OCI-M2 (cell line): ENCODE measurements around the gene PXN.

Source experiments
- DNase-seq: peaks from one replicate; lab custom pipeline; 2025; ENCODE audit not compliant: unreplicated experiment; lab: John Stamatoyannopoulos, UW

Gene PXN

DNA sequence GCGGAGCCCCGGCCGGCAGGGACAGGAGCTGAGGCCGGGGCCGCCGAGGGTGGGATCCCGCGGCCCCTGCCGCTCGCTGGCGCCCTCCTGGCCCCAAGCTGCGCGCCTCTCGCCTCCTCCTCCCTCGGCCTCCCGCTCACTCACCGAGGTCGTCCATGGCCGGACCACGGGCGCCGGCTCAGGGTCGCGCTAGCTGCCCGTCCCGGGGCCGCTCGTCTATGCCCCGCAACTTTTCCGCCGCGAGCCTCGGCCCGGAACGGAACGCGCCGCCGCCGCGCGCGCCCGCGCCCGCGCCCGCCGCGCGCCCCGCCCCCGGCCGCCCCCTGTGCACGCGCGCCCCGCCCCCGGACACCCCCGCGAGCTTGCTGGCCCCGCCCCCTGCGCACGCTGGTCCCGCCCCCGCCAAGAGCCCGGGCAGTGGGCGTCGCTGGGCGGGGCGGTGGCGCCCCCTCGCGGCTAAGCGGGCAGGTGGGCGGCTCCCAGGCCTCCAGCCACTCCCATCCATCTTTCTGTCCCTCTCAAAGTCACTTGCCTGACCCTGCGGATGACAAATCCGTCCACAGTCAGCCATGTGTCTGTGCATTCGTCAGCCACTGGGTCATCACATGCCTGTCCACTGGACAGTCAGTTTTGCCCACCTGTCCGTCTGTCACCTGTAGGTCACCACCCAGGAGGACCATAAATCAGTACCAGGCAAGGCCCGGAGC is at the start of gene PXN:
Gene PXN (minus strand): TSS at position 258 of the 707 bp plus-strand sequence. CDS start 101 bp downstream, at position 157.
- no peak for DNase-seq

DNA sequence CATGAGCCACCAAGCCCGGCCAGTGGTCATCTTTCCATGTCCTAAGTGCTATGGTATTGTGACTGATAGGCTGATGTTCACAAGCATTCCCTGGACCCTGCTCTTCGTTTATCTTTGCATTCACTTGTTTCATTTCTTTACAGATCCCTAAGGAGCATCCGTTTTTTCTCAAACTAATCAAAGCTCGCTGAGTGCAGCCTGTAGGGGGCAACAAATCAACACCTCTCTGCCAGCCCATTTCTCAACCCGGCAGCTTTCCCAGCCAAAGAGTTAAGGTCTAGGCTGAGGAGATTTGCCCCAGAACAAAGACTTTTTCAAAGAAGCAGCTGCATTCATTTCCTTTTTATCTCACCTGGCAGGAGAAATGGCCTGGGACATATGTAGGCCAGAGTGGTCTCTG is 48.7 kb upstream of the PXN start:
- DNase-seq = no peak

DNA sequence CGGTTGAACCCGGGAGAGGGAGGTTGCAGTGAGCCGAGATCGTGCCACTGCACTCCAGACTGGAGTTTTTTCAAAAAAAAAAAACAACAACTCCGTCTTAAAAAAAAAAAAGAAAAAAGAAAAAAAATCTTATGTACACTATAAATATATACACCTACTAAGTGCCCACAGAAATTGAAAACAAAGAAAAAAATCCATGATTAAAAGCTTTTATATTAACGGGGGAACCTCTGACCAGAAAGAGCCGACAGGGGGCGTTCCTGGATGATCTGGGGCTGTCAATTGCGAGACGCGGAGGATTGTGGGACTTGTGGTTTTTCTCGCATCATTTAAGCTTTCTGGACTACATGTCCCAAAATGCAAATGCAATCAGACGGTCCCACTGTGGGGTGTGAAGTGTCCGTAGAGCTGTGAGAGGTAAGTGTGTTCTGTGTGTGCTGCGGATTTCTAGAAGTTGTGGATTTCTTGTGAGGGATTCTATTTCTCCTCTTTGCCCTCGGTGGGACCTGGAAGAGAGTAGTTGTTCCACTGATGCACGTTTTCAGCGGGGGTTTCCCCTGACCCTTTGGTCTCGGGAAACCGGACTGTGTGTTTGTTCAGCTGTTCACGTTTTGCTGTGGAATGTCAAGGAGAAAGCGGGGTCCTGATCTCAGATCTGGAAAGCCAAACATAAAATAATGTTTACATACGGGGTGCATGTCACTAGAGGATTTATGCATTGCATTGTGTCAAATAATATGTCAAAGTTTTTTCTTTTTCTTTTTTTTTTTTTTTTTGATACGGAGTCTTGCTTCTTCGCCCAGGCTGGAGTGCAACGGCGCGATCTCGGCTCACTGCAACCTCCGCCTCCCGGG is 36.7 kb upstream of the PXN start, which contains the start of gene SIRT4:
Gene SIRT4 (plus strand): TSS at position 360 of the 854 bp plus-strand sequence. CDS start 1,241 bp downstream, outside the sequence.
- DNase-seq = peak; percentile 63

DNA sequence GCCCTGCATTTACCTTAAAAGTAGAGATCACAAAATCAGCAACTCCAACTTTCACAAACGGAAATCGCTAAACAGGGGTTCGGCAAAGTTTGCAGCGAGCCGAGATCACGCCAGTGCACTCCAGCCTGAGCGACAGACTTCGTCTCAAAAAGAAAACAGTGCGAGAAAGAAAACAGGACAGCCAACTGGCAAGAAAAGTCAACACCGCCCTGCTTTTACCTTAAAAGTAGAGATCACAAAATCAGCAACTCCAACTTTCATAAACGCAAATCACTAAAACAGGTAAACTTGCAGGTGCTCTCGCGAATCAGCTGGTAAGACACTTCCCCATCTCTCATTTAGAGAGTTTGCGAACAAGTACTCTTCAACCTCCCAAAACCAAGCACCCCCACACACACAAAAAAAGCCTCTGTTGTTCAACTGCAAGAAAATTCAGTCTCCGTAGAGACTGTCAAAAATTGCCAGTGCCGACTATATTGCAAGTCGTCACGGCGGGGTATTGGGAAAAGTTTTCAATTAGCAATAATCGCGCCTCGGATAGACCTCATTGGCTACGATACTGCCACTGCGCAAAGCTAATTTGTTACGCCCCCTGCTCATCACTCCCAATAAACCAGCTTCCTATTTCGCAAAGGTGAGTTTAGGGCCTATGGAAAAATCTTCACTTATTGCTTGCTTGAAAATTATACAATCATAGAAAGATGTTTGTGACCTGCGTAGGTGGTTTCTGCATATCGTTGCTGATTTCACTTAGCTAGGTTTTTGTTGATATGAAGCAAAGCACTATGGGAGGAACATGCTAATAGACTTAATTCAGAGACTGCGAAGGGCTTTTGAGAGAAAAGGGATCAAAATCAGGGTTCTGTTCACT is 27.4 kb upstream of the PXN start, which contains the start of gene RNU4-1:
Gene RNU4-1 (minus strand): TSS at position 577 of the 871 bp plus-strand sequence.
- DNase-seq = peak; percentile 86

DNA sequence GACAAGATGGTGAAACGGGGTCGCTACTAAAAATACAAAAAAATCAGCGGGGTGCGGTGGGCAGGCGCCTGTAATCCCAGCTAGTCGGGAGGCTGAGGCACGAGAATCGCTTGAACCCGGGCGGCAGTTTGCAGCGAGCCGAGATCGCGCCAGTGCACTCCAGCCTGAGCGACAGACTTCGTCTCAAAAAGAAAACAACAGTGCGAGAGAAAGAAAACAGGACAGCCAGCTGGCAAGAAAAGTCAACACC is 26.8 kb upstream of the PXN start:
- no peak for DNase-seq

DNA sequence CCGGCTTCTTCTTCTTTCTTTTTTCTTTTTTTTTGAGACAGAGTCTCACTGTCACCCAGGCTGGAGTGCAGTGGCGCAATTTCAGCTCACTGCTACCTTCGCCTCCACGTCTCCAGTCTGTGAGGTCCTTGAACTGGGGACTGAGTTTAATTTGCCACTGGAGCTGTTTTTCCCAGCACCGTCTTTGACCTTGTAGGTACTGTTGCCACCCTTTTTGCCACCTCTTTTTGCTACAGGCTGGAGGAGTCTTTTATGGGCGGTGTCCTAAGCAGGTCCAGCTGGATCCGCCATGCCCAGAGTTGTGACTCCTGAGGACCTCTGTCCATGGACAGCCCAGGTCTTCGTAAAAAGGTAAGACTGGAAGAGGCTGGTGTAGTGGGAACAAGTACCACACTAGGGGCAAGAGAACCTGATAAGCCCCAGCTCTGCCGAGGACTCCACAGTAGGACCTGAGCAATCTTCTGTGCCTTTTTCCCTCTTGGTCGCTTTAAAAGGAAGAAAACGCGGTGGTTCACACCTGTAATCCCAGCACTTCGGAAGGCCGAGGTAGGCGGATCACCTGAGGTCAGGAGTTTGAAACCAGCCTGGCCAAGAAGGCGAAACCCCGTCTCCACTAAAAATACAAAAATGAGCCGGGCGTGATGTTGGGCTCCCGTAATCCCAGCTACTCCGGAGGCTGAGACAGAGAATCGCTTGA is 25.2 kb upstream of the PXN start:
- DNase-seq = peak; percentile 78

DNA sequence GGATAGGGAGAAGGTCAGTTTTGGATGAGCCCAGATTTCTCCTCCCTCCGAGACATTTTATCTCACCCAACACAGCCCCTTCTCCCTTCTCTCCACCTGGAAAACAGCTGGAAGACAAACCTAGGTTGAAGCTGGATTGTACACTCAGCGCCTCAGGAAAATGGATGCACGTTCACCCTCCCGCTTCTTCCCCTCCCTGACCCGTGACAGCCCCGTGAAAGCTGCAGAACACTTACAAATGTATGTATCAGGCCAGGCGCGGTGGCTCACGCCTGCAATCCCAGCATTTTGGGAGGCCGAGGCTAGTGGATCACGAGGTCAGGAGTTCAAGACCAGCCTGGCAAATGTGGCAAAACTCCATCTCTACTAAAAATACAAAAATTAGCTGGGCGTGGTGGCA is 22.0 kb upstream of the PXN start:
- DNase-seq = no peak

DNA sequence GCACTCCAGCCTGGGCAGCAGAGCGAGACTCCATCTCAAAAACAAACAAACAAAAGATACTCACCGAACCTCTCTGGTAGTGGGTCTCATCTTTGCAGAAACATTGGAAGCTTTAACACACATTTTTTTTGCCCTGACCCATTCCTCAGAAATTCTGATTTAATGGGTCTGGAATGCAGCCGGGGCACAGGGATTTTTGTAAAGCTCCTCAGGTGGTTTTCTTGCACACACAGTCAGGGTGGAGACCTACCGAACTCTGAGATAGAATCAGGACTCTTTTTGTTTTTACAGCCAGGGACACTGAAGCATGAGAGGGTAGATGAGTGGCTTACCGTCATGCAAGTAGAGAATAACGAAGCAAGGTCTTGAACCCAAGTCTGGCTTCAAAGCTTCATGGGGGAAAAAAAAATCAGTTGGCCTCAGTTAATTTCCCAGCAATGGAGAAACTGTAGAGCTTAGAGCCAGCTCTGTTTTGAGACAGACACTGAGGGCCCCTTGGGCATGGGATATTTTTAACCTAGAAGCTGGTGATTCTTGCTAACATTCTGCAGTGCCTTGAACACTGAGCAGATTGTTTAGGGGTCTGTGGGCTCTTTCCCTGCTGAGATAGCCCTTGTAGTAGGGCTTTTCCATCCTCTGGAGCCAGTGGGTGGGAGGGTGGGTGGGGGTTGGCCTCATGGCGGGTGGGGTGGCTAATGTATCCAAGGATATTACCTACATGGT is 21.4 kb upstream of the PXN start:
- no peak for DNase-seq

DNA sequence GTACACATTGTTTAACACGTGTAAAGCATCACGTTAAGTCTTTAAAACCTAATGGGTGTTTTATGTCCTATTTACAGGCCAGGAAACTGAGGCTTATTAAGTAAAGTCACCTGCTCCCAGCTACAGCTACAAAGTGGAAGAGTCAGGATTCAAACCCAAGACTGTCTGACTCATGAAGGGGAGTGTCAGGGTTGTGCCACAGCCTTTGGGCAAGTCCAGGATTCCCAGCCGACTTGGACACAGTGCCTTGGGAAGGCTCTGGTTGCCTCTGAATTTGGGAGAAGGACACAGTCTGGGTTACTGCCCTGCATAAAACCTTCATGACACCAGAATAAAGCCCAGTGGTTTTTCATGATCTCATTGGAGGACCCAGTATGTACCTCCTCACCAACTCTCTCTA is 18.9 kb upstream of the PXN start:
- no peak for DNase-seq

DNA sequence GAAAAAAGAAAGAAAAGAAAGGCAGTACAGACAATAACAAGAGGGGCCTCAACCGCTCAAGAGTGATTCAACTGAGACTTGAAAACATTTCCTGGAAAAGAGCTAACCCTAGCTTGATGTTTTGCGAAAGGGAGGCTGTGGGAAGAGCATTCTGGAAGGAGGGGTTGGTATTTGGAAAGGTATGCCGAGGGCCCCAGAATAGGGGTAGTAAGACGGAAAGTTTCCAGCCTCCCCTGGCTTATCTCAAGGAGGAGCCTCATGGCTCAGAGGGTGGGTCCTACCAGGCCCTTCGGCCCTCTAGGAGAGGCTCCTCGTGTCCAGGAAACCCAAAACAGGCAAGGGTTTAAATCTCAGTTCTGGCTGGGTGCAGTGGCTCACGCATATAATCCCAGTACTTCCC is 17.8 kb upstream of the PXN start:
- no peak for DNase-seq

DNA sequence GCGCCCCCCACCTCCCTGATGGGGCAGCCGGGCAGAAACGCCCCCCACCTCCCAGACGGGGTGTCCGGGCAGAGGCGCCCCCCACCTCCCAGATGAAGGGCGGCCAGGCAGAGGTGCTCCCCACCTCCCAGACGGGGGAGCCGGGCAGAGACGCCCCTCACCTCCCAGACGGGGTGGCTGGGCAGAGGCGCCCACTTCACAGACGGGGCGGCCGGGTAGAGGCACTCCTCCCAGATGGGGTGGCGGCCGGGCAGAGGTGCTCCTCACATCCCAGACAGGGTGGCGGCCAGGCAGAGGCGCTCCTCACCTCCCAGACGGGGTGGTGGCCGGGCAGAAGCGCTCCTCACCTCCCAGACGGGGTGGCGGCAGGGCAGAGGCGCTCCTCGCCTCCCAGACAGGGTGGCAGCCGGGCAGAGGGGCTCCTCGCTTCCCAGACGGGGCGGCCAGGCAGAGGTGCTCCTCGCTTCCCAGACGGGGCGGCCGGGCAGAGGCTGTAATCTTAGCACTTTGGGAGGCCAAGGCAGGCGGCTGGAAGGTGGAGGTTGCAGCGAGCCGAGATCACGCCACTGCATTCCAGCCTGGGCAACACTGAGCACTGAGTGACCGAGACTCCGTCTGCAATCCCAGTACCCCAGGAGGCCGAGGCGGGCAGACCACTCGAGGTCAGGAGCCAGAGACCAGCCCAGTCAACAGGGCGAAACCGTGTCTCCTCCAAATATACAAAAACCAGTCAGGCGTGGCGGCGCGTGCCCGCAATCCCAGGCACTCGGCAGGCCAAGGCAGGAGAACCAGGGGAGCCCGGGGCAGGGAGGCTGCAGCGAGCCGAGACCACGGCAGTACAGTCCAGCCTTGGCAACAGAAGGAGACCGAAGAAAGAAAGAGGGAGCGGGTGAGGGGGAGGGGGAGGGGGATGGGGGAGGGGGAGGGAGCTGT is 12.9 kb upstream of the PXN start:
- no peak for DNase-seq

DNA sequence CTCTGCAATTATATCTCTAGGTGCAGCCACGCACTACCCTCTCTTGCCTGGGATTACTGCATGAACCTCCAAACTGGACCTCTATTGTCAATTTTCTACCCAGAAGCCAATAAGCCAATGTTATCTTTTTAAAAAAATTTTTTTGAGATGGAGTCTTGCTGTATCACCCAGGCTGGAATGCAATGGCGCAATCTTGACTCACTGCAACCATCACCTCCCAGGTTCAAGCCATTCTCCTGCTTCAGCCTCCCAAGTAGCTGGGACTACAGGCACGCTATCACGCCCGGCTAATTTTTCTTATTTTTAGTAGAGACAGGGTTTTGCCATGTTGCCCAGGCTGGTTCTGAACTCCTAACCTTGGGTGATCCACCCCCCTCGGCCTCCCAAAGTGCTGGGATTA is 11.2 kb upstream of the PXN start:
- DNase-seq = no peak

DNA sequence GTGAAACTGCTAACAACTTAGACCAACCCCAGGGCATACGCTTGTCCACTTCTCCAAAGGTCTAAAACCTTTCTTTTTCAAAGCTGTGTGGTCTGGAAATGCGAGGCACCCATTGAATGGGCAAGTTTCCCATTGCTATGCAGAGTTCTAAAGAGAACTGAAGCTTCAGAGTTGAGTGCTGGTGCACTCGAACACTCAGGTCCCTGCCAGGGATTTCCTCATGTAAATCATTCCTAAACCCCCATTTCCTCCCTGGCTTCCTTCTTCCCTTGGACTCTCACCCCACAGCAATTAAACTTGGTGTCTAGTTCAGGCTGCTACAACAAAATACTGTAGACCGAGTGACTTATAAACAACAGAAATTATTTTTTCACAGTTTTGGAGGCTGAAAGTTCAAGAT is 2.2 kb upstream of the PXN start:
- no peak for DNase-seq

DNA sequence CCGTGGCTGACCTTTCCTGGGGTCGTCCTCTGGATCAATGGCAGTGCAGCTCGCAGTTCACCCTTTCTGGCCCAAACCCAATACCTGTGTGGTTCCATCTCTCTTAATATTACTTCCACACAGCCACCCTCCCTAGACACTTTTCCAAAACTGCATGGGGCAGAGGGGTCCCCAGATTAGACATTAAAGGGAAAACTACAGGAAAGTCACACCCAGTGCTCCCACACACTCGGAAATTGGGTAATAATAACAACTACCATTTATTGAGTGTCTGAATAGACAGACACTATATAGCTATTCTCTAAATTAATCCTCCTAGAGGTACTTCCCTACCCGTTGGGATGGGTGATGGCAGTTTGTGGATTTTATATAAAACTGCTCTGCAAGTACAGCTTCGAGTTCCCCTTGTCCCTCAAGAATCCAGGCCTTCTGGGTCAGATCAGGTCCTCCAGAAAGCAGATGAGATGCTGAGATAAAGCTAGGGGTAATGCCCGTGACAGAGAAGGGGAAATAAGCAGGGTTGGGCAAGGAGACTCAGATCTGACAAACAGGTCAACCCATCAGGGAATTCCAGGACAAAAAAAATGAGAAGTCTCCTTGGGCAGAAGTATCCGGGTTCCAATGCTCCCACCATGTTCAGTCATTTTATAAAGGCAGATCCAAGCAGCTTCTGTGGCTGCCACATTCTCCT is 795 bp upstream of the PXN start:
- no peak for DNase-seq

DNA sequence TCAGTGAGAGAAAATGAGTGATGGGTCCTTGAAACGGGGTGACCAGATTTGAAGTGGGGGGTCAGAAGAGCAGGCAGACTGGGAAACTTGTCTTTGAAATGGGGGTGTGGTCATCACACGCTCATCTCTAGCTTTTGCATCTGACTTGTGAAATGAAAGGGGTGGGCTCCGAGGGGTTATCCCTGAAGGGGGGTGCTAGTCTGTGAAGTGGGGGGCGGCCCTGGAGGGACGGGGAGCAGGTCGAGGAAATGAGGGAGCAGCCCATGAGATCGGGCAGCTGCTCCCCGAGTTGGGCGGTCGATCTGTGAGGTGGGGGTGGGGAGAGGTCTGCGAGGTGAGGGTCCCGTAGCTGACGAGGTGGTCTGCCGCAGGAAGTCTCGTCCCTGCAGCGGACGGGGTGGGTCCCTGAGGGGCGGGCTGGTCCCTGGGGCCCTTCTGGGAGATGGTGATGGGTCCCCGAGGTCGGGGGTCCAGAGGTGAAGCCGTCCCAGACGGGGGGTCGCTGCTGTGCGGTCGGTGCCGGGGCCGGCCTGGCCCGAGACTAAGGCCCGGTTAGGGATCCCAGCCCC is 542 bp downstream of the PXN start:
- DNase-seq = no peak

DNA sequence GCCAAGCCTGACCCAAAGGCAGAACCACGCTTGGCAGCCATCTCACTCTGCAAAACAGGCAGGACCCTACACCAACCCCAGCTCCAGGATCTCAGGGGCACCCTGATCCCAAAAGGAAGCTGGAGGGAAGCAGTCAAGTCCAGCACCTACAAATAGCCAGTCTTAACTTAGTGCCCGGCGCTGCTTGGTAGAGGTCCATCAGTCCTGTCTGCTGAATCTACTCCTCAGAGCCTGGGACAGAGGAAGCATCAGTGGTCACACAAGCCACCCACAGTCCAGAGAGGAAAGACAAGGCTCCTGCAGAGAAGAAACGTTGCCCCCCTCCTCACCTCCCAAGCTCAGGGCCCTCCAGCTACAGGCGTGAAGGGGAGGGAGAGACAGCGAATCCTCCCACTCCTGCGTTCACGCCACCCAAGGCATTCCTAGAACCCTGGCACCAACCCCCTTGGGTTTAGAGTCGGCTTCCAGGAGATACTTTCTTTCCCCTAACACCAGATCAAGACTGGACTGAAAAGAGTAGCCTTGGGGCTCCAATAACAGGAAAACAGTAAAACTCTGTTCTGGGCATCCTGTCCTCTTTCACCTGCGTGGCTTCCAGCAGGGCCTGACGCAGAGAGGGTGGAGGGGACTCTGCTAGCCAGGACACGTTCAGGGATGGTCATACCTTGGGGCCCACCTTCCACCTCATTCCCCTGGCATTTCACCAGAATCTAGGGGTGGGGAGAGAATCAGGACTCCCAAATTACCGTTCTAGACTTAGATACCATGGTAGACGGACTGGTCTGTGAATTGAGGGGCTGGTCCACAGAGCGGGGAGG is 1.2 kb downstream of the PXN start:
- DNase-seq = no peak

DNA sequence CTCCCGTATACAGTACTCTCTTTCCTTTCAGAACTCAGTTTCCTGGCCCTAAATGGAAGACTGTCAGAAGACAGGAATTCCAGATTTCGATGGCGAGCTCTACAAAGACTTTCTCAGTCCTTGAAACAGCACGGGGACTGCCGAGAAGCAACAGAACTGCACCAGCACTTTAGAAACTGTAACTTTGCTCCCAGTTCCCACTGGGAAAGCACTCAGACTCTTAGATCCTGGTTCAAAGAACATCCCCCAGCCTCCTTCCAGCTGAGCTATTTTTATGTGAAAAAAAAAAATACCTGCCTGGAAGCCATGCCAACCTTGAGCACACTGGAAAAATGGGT is 1.8 kb downstream of the PXN start:
- no peak for DNase-seq
